ENCODE data around the gene CSTF3.

DNA sequence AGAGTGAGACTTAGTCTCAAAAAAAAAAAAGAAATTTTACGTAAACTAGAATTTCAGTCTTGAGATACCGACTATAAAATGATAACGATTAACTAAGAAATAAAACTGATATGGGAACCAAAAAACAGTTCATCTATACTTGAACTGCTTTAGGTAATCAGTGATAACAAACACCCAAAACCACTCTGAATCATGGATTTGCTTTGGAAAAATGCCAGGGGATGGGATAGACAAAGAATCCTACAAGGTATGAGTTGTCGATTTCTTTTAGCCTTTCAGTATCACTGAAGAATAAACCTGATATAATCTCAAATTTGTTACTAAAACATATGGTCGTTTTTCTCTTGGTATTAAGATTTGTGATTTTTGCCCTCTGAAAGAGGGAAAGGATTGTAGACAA, 13.7 kb downstream of the CSTF3 start:
- TF ChIP-seq, protein P1, sequence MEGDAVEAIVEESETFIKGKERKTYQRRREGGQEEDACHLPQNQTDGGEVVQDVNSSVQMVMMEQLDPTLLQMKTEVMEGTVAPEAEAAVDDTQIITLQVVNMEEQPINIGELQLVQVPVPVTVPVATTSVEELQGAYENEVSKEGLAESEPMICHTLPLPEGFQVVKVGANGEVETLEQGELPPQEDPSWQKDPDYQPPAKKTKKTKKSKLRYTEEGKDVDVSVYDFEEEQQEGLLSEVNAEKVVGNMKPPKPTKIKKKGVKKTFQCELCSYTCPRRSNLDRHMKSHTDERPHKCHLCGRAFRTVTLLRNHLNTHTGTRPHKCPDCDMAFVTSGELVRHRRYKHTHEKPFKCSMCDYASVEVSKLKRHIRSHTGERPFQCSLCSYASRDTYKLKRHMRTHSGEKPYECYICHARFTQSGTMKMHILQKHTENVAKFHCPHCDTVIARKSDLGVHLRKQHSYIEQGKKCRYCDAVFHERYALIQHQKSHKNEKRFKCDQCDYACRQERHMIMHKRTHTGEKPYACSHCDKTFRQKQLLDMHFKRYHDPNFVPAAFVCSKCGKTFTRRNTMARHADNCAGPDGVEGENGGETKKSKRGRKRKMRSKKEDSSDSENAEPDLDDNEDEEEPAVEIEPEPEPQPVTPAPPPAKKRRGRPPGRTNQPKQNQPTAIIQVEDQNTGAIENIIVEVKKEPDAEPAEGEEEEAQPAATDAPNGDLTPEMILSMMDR (IDR thresholded peaks at IDR 0.05), result no peak
- TF ChIP-seq POLR2A (IDR thresholded peaks at IDR 0.05), result no peak

Measured in body of pancreas (tissue), 4 donors.